HG02642 (cell line): ENCODE data around the gene MYO1A.
"Not testable (repeated sequence)": the region's sequence is repeated elsewhere in the genome, so short reads cannot be mapped to it uniquely, and the experiment has no call there.

Source experiments
- ATAC-seq: cut with Tn5 transposase; IDR thresholded peaks from one replicate; pipeline ENCODE4 v1.9.1; 2021; ENCODE audit warnings: mild to moderate bottlenecking; ENCODE audit not compliant: unreplicated experiment, poor library complexity

The MYO1A gene

GRCh38 chr12:57019983-57020719 lies 29.8 kb downstream of the MYO1A start:
- ATAC-seq, result no peak

- no peak for ATAC-seq
Measured at GRCh38 chr12:57018906-57019305, 31.0 kb downstream of the MYO1A start.

GRCh38 chr12:57018353-57018752 lies 31.6 kb downstream of the MYO1A start:
- ATAC-seq, result not testable (repeated sequence)

- ATAC-seq, result no peak
Measured at GRCh38 chr12:57016348-57016747, 33.6 kb downstream of the MYO1A start, which contains the start of gene TAC3. TSS of gene TAC3 (minus strand) at chr12:57016529. CDS start at chr12:57015797, 732 bp downstream.

GRCh38 chr12:57012600-57013465 lies 37.1 kb downstream of the MYO1A start:
- ATAC-seq, result peak; percentile 66

GRCh38 chr12:57011438-57012424 lies 38.2 kb downstream of the MYO1A start:
- ATAC-seq, result no peak

GRCh38 chr12:57010627-57011247 lies 39.2 kb downstream of the MYO1A start:
- ATAC-seq, result no peak

- ATAC-seq, result no peak
Measured at GRCh38 chr12:57009949-57010626, 39.8 kb downstream of the MYO1A start.

GRCh38 chr12:57008178-57008577 lies 41.8 kb downstream of the MYO1A start:
- ATAC-seq, result no peak

- ATAC-seq, result no peak
Measured at GRCh38 chr12:57006809-57007475, 43.0 kb downstream of the MYO1A start.

GRCh38 chr12:57005980-57006808 lies 43.7 kb downstream of the MYO1A start, which contains the start of gene ZBTB39:
TSS of gene ZBTB39 (minus strand) at chr12:57006546. CDS start at chr12:57004917, 1,629 bp downstream.
- ATAC-seq, result peak; percentile 84

- no peak for ATAC-seq
Measured at GRCh38 chr12:57004651-57005050, 45.3 kb downstream of the MYO1A start.

- no peak for ATAC-seq
Measured at GRCh38 chr12:57003395-57003794, 46.5 kb downstream of the MYO1A start.

GRCh38 chr12:57001448-57001906 lies 48.5 kb downstream of the MYO1A start:
- no peak for ATAC-seq

- ATAC-seq, result no peak
Measured at GRCh38 chr12:57000393-57000792, 49.5 kb downstream of the MYO1A start.

GRCh38 chr12:56999456-56999855 lies 50.5 kb downstream of the MYO1A start:
- no peak for ATAC-seq

- ATAC-seq, result peak; percentile 75
Measured at GRCh38 chr12:56998981-56999380, 50.9 kb downstream of the MYO1A start.

- ATAC-seq, result no peak
Measured at GRCh38 chr12:56998316-56998715, 51.6 kb downstream of the MYO1A start.
